NCI-H2107 treated with DMSO at 0.1 percent for 48 hours (cell line): ENCODE results near the gene TMEM80.

Experiments used
- DNase-seq: peaks from one replicate; lab custom pipeline; 2025; ENCODE audit not compliant: unreplicated experiment; lab: John Stamatoyannopoulos, UW

The TMEM80 gene

GRCh38 chr11:699116-699508, 3.5 kb downstream of the TMEM80 start:
- no peak for DNase-seq

DNA sequence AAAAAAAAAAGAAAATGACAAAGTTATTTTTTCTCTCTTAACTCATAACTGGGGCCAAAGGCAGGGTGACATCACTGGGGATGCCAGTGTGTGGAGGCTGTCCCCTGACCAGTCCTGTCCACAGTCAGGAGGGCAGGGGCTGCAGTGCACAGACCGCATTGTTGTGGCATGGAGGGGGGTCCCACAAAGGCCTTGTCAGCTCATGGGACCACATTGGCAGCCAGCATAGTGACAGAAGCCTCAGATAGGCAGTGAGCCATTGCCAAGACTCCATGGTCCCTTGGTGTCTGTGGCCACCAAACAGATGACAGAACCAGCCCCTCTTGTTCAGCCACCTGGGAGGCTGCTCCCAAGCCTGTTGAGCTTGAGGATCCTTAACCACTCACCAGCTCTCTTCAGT, 4.1 kb downstream of the TMEM80 start:
- no peak for DNase-seq

DNA sequence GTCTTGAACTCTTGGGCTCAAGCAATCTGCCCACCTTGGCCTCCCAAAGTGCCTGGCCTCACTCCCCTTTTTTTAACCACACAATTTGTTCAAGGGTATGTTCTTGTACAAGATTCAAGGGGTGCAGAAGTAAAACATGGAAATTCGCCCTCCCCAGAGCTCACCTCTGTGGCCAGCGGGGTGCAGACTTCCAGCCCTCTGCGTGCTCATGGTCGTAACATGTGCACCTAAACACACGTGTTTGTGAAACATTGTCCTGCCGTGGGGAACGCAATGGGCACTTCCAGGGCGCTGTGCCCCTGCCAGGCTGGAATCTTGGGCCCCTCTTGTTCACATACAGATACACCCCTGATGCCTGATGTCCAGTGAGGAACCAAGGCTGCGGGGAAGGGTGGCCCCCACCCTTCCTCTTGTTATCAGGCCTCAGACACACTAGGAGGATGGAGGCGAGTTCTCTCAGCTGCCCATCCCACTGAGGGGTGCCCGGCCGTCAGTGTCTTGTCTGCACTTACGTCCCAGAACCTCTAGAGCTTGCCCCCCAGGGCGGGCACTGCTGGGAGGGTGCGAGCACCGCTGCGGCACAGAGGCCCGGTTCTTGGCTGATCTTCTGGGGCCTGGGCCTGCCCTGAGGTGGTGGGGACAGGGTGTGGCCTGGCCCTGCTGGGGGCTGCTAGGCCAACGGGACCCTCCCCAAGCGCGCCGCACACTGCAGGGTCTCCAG, 6.3 kb downstream of the TMEM80 start:
- no peak for DNase-seq

DNA sequence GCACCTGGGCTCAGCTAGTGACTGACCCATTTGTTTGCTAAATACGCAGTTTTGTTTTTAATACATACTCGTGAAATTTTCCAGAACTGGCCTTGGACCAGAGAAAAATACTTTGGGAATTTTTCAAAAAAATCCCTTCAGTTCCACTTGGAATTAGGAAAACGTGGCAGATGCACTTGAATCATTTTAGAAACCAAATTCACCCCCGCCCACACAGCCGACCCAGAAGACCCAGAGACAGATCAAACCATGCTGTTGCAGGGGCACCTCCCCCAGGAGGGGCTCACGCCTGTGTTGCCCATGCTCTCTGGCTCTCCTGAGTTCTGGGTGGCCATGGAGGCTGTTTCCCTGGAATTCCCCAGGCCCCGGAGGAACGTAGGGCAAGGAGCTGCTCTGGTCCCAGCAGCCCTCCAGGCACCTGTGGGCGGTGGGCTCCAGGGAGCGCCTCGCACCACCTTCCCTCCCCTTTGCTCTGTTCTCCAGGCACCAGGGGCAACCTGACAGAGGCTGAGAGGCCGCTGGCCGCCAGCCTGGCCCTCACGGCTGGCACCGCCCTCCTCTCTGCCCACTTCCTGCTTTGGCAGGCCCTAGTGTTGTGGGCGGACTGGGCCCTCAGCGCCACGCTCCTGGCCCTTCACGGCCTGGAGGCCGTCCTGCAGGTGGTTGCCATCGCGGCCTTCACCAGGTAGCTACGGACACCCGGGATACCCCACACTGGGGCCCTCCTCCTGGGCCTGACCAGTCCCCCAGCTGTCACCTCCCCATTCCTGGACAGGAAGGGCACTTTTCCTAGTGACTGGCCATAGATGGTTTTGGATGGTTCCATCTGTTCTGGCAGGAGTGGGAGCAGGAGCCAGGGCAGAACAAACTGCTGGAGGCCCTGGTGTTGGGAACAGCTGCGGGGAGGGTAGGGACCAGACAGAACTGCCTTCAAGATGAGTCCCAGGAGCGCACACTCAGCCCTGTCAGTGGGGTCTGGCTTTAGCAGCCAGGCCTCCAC, 7.1 kb downstream of the TMEM80 start:
- no peak for DNase-seq

- DNase-seq, result no peak
These were observed 7.9 kb downstream of the TMEM80 start for GRCh38 chr11:703506-703905.

DNA sequence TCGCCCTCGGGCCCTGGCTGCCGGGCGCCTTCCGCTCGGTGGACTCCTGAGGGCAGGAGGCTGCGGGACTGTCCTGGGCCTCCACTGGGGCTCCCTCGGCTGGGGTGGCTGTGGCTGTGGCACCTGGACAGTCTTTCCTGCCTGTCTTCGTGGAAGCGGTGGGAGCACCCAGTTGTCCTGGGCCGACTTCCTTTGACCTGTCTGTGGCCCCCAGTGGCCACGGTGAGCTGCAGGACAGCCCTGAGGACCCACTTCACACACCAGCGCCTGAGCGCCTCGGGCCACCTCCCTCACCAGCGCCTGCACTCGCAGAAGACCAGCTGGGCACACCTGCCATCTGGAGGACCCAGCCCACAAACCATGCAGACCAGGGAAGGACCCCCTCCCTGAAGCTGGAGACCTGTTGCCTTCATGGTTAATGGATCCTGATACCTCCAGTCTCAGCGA, 8.6 kb downstream of the TMEM80 start:
- DNase-seq, result no peak

GRCh38 chr11:704781-705645, 9.4 kb downstream of the TMEM80 start:
- DNase-seq, result no peak

DNA sequence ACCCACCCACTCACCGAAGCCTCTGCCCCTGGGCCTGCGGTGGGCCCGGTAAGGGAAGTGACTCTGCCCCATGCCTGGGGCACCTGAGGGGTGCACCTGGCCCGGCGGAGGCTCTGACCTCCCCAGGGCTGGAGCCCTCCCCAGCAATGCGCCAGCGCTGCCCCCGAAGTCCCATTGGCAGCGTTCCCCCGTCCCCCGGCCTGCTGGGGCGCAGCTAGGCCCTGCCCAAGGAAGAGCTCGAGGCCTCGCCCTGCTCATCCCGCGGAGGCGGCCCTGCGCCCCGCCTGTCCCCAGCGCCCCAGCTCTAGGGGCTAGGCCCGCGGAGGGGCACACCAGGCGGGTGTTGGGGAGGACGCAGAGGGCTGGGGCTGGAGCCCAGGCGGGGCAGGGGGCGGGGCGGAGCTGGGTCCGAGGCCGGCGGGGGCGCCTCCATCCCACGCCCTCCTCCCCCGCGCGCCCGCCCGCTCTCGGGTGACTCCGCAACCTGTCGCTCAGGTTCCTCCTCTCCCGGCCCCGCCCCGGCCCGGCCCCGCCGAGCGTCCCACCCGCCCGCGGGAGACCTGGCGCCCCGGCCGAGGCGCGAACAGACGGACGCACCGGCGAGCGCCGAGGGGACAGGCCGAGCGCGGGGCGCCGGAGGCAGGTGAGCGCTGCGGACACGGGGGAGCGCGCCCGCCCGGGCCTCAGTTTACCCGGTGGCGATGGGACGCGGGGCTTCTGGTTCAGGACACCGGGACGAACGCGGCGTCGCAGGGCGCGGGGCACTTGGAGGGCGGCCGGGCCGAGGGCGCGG, 10.2 kb downstream of the TMEM80 start, which contains the start of gene EPS8L2:
TSS of gene EPS8L2 (plus strand) at position 586 of the 793 bp plus-strand sequence. CDS start 3,177 bp downstream, outside the sequence.
- no peak for DNase-seq

DNA sequence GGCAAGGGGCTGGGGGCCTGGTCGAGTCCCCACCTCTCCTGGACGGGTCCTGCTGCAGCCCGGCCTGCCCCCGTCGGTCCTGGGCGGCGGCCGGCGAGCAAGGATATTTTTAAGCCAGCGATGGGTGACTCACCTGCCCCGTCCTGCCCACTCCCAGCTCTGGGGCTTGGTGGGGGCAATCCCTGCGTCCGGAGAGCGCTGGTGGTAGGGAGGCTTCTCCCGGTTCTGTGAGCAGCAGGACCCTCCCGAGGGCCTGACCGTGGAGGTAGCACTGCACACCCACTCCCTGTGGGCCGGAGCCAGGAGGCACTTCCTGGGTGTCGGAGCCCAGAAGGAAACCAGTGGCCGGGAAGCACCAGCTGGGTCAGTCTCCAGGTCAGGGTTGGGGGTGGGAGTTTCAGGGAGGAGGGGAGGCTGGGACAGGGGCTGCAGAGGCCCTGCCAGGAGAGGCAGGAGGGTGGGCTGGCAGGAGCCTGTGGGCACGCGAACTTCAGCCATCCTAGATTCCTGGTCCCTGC, 10.9 kb downstream of the TMEM80 start:
- no peak for DNase-seq

GRCh38 chr11:706957-707816, 11.6 kb downstream of the TMEM80 start:
- DNase-seq, result no peak

- no peak for DNase-seq
These were observed 12.3 kb downstream of the TMEM80 start for GRCh38 chr11:707817-708420.

- no peak for DNase-seq
These were observed 12.9 kb downstream of the TMEM80 start for GRCh38 chr11:708511-708910.

GRCh38 chr11:709109-709997, 13.7 kb downstream of the TMEM80 start:
- no peak for DNase-seq

DNA sequence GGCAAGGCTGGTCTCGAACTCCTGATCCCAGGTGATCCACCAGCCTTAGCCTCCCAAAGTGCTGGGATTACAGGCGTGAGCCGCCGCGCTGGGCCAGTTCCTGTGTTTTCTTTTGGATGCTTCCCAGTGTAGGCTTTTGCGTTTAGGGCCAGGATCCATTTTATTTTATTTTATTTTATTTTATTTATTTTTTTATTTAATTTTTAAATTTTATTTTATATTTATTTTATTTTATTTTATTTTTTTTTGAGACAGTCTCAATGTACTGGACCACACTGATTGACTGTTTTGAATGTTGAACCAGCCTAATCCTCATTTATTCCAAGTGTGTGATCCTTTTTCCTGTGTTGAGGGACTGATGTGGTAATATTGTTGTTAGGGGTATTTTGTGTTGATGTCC, 18.8 kb downstream of the TMEM80 start:
- DNase-seq, result no peak

- DNase-seq, result no peak
These were observed 23.8 kb downstream of the TMEM80 start for GRCh38 chr11:719214-720016.

GRCh38 chr11:720017-720641, 24.5 kb downstream of the TMEM80 start:
- no peak for DNase-seq
